Endothelial cell of umbilical vein (primary cell): ENCODE results near the gene SPACDR. TPM values are rescaled to one million over a fixed set of nuclear protein-coding genes. Genes with fewer than 3 reads are reported as not detected.

Experiments
- BruUV-seq: library from RNA; stranded (reverse); fragments of 400-500 nt; replicated peaks from 2 replicates; lab custom pipeline; 2021; lab: Mats Ljungman, UMichigan
- CTCF ChIA-PET: fragments of 300-600, 350-600 bp; sonication (Branson Sonifier 250); formaldehyde crosslinking; loops from one replicate; lab custom pipeline; 2021; ENCODE audit warnings: antibody characterized with exemption, inconsistent platforms; lab: Charles Lee
- POLR2A ChIA-PET: fragments of 300-600, 350-600 bp; sonication (Branson Sonifier 250); formaldehyde crosslinking; loops from one replicate; lab custom pipeline; 2021; ENCODE audit warnings: antibody characterized with exemption, inconsistent platforms; lab: Charles Lee
- DNase-seq: peaks from one replicate; pipeline ENCODE4 v3.0.0-alpha.2; 2011; ENCODE audit warnings: low read depth, low spot score
- FAIRE-seq: peaks from 2 replicates; lab custom pipeline; 2011; peaks lifted over from hg19 to GRCh38; lab: Jason Lieb, UNC
- H2AFZ ChIP-seq: 2 replicates; pipeline ENCODE4 v1.6.0; 2012; ENCODE audit warnings: low read depth, low read length, control low read depth, inconsistent platforms
- H3K27ac ChIP-seq: 2 replicates; pipeline ENCODE4 v1.5.1; 2011; ENCODE audit warnings: low read depth, mild to moderate bottlenecking, control low read depth, low read length, moderate library complexity; ENCODE audit not compliant: insufficient read depth
- H3K27me3 ChIP-seq, 2 experiments: 2 replicates each; pipeline versions ENCODE4 v1.6.0 to v1.6.1; 2011; ENCODE audit warnings: low read length in 2 of 2, mixed read lengths in 1 of 2; ENCODE audit not compliant: control insufficient read depth in 2 of 2, insufficient read depth in 2 of 2
- H3K36me3 ChIP-seq, 2 experiments: 2 replicates in 1 of 2; 3 replicates in 1 of 2; pipeline ENCODE4 v1.5.1; 2011; ENCODE audit warnings: low read length in 2 of 2, mild to moderate bottlenecking in 1 of 2, moderate library complexity in 1 of 2; ENCODE audit not compliant: control insufficient read depth in 2 of 2, insufficient read depth in 2 of 2; ENCODE audit errors: extremely low read depth in 1 of 2
- H3K4me1 ChIP-seq: 3 replicates; pipeline ENCODE4 v1.5.1; 2011; ENCODE audit warnings: mild to moderate bottlenecking, low read length; ENCODE audit not compliant: control insufficient read depth, insufficient read depth; ENCODE audit errors: extremely low read depth
- H3K4me2 ChIP-seq: 2 replicates; pipeline ENCODE4 v1.6.1; 2011; ENCODE audit warnings: low read length, control low read depth, mixed read lengths; ENCODE audit not compliant: insufficient read depth
- H3K4me3 ChIP-seq, 3 experiments: fragments of 200-600 bp in 1 of 3; sonication (generic), shearing (Covaris generic) in 1 of 3; replicated peaks in 1 of 3; 2 replicates each; pipeline ENCODE4 v1.5.1; 2011 to 2016; ENCODE audit warnings: control low read depth in 3 of 3, low read length in 3 of 3, mild to moderate bottlenecking in 2 of 3, inconsistent platforms in 1 of 3, low read depth in 1 of 3, moderate library complexity in 1 of 3; ENCODE audit not compliant: insufficient read depth in 1 of 3
- H3K79me2 ChIP-seq: 2 replicates; pipeline ENCODE4 v1.6.0; 2012; ENCODE audit warnings: low read length, inconsistent platforms; ENCODE audit not compliant: control insufficient read depth, insufficient read depth
- H3K9ac ChIP-seq: replicated peaks from 2 replicates; pipeline ENCODE3; 2011; ENCODE audit warnings: low read length, control low read depth; ENCODE audit not compliant: insufficient read depth; ENCODE audit errors: extremely low read depth
- H3K9me1 ChIP-seq: replicated peaks from 3 replicates; pipeline ENCODE4 v1.6.0; 2011; ENCODE audit warnings: mild to moderate bottlenecking, low read length; ENCODE audit not compliant: control insufficient read depth, insufficient read depth; ENCODE audit errors: extremely low read depth
- H3K9me3 ChIP-seq: replicated peaks from 2 replicates; pipeline ENCODE4 v1.5.1; 2012; ENCODE audit warnings: low read length, inconsistent platforms; ENCODE audit not compliant: control insufficient read depth, insufficient read depth
- H4K20me1 ChIP-seq: replicated peaks from 2 replicates; pipeline ENCODE3; 2011; ENCODE audit warnings: mild to moderate bottlenecking, low read length; ENCODE audit not compliant: control insufficient read depth, insufficient read depth; ENCODE audit errors: extremely low read depth
- EZH2 ChIP-seq: IDR thresholded peaks from 2 replicates; pipeline ENCODE4 v1.6.1; 2012; ENCODE audit warnings: borderline replicate concordance, low read depth, mild to moderate bottlenecking, moderate library complexity, low read length, inconsistent platforms; ENCODE audit not compliant: severe bottlenecking
- FOS ChIP-seq: IDR thresholded peaks from 2 replicates; pipeline ENCODE4 v1.6.1; 2011; ENCODE audit warnings: mild to moderate bottlenecking, low read length, moderate library complexity, borderline replicate concordance; ENCODE audit not compliant: insufficient read depth
- GATA2 ChIP-seq: IDR thresholded peaks from 2 replicates; pipeline ENCODE4 v1.7.0; 2011; ENCODE audit warnings: low read depth, mild to moderate bottlenecking, moderate library complexity, mixed read lengths, low read length; ENCODE audit not compliant: insufficient read length, insufficient read depth
- JUN ChIP-seq: IDR thresholded peaks from 2 replicates; pipeline ENCODE4 v1.6.1; 2011; ENCODE audit warnings: borderline replicate concordance, low read depth; ENCODE audit not compliant: insufficient read length, insufficient read depth
- MYC ChIP-seq: IDR thresholded peaks from one replicate; pipeline ENCODE4 v1.6.1; 2011; ENCODE audit warnings: mild to moderate bottlenecking, low read depth, low read length
- POLR2A ChIP-seq: IDR thresholded peaks from 2 replicates; pipeline ENCODE4 v1.6.1; 2012; ENCODE audit warnings: low read depth, mild to moderate bottlenecking, control low read depth, low read length
- POLR2AphosphoS5 ChIP-seq: IDR thresholded peaks from 2 replicates; pipeline ENCODE4 v1.6.1; 2012; ENCODE audit warnings: low read depth, mild to moderate bottlenecking, control low read depth, low read length, moderate library complexity; ENCODE audit not compliant: insufficient read depth
- dilution Hi-C: fragments of 300-500 bp; cut with MboI; formaldehyde crosslinking; loops from one replicate; pipeline ENCODE4 v1.15.0; 2019; ENCODE audit warnings: low sequenced_read_pairs; ENCODE audit not compliant: extremely low pct_ligation_motif_present
- intact Hi-C: fragments of 100-400 bp; cut with micrococcal nuclease; formaldehyde crosslinking; loops from one replicate; pipeline ENCODE4 v1.10.0; 2022
- polyA plus RNA-seq, 4 experiments: library from polyadenylated mRNA; depleted of rRNA in 3 of 4; stranded (reverse) in 3 of 4; unstranded in 1 of 4; fragments of >200 nt; gene quantifications; 2 replicates each; pipeline versions ENCODE4 v1.2.1 to v1.2.3, GENCODE V29; 2011 to 2012; ENCODE audit warnings: missing spikeins in 1 of 4
- total RNA-seq: library from RNA; stranded (reverse); gene quantifications from 2 replicates; pipeline ENCODE4 v1.2.3, GENCODE V29; 2021
- TF ChIP-seq, protein P1 (sequence below): IDR thresholded peaks from 2 replicates; pipeline ENCODE4 v1.6.1; 2011; ENCODE audit not compliant: insufficient read depth, insufficient read length
- TF ChIP-seq, protein P2 (sequence below), 2 donors: IDR thresholded peaks; 1 replicate in 1 of 2; 2 replicates in 1 of 2; pipeline ENCODE4 v1.5.1; 2011; ENCODE audit warnings: low read length in 2 of 2, mild to moderate bottlenecking in 2 of 2, moderate library complexity in 2 of 2, control low read depth in 1 of 2, inconsistent platforms in 1 of 2, low read depth in 1 of 2; ENCODE audit not compliant: insufficient read depth in 1 of 2; ENCODE audit errors: extremely low read depth in 1 of 2

Gene SPACDR
- total and polyA plus RNA-seq, 2 donors (not counting 3 experiments of a cell fraction or from before 2014, with no cell fraction given) = 1.6 to 4.1 TPM

DNA sequence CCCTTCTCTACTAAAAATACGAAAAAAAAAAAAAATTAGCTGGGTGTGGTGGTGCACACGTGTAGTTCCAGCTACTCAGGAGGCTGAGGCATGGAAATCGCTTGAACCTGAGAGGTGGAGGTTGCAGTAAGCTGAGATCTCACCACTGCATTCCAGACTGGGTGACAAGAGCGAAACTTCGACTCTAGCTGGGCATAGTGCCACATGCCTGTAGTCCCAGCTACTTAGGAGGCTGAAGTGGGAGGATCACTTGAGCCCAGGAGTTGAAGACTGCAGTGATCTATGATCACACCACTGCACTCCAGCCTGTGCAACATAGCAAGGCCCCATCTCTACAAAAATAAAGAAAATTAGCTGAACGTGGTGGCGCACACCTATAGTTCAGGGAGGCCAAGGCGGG, 1.2 kb upstream of the SPACDR start:
- H3K27ac ChIP-seq = no peak overlapping the region
- intact Hi-C loops = loop anchor here (5.0 kb wide), 2 partner anchors 212 to 227 kb away; partner anchors contain the start of gene GIGYF1
- CTCF ChIA-PET = interaction anchor here (0.6 to 3.9 kb wide), 24 partner anchors 11 to 386 kb away, joined by 3 to 53 read pairs (median 5); partner anchors contain the start of genes AGFG2, FBXO24 and TSC22D4
- H3K27me3 ChIP-seq = no peaks in the 10 kb centered on the region
- no peak overlapping the region for H2AFZ ChIP-seq
- H3K36me3 ChIP-seq = peaks cover 0 to 18% of the 10 kb centered on the region in 2 experiments
- dilution Hi-C loops = no loop called here
- H3K79me2 ChIP-seq = peaks cover 1% of the 10 kb centered on the region
- POLR2A ChIA-PET = interaction anchor here (0.9 to 1.2 kb wide), 3 partner anchors 37 to 120 kb away, joined by 3 to 7 read pairs (median 4); partner anchors contain the start of genes FBXO24, LRCH4 and ZCWPW1
- DNase-seq = no peak
- no peaks in the 10 kb centered on the region for H3K9me1 ChIP-seq
- no peak overlapping the region for H3K4me3 ChIP-seq
- BruUV-seq = no TSS peak
- H3K4me2 ChIP-seq = no peak overlapping the region
- TF ChIP-seq MYC (no peak), POLR2AphosphoS5 (no peak), GATA2 (no peak), EZH2 (no peak), JUN (no peak), FOS (no peak), POLR2A (no peak)
- TF ChIP-seq, protein P1, sequence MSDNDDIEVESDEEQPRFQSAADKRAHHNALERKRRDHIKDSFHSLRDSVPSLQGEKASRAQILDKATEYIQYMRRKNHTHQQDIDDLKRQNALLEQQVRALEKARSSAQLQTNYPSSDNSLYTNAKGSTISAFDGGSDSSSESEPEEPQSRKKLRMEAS = no peak
- TF ChIP-seq, protein P2, sequence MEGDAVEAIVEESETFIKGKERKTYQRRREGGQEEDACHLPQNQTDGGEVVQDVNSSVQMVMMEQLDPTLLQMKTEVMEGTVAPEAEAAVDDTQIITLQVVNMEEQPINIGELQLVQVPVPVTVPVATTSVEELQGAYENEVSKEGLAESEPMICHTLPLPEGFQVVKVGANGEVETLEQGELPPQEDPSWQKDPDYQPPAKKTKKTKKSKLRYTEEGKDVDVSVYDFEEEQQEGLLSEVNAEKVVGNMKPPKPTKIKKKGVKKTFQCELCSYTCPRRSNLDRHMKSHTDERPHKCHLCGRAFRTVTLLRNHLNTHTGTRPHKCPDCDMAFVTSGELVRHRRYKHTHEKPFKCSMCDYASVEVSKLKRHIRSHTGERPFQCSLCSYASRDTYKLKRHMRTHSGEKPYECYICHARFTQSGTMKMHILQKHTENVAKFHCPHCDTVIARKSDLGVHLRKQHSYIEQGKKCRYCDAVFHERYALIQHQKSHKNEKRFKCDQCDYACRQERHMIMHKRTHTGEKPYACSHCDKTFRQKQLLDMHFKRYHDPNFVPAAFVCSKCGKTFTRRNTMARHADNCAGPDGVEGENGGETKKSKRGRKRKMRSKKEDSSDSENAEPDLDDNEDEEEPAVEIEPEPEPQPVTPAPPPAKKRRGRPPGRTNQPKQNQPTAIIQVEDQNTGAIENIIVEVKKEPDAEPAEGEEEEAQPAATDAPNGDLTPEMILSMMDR (IDR thresholded peaks at IDR 0.05; ENCODE audit: extremely low read depth in 1 of 2, insufficient read depth in 1 of 2, low read depth in 1 of 2, low read length in 2 of 2) = no peak
- H4K20me1 ChIP-seq = no peaks in the 10 kb centered on the region
- peak; percentile 72 for FAIRE-seq
- H3K4me1 ChIP-seq = peaks cover 12% of the 10 kb centered on the region
- H3K9ac ChIP-seq = no peak overlapping the region
- no peaks in the 10 kb centered on the region for H3K9me3 ChIP-seq
